ENCODE measurements around the gene POU6F1.

- TF ChIP-seq POLR2AphosphoS5 (IDR thresholded peaks at IDR 0.05; ENCODE audit: low read depth, low read length): peak; percentile 60; the same call in 1 of the 2 replicates
- no peak for TF ChIP-seq TAF1 (IDR thresholded peaks at IDR 0.05; ENCODE audit: borderline replicate concordance, insufficient read depth, low read length)
- TF ChIP-seq, protein P1, sequence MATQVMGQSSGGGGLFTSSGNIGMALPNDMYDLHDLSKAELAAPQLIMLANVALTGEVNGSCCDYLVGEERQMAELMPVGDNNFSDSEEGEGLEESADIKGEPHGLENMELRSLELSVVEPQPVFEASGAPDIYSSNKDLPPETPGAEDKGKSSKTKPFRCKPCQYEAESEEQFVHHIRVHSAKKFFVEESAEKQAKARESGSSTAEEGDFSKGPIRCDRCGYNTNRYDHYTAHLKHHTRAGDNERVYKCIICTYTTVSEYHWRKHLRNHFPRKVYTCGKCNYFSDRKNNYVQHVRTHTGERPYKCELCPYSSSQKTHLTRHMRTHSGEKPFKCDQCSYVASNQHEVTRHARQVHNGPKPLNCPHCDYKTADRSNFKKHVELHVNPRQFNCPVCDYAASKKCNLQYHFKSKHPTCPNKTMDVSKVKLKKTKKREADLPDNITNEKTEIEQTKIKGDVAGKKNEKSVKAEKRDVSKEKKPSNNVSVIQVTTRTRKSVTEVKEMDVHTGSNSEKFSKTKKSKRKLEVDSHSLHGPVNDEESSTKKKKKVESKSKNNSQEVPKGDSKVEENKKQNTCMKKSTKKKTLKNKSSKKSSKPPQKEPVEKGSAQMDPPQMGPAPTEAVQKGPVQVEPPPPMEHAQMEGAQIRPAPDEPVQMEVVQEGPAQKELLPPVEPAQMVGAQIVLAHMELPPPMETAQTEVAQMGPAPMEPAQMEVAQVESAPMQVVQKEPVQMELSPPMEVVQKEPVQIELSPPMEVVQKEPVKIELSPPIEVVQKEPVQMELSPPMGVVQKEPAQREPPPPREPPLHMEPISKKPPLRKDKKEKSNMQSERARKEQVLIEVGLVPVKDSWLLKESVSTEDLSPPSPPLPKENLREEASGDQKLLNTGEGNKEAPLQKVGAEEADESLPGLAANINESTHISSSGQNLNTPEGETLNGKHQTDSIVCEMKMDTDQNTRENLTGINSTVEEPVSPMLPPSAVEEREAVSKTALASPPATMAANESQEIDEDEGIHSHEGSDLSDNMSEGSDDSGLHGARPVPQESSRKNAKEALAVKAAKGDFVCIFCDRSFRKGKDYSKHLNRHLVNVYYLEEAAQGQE (IDR thresholded peaks at IDR 0.05; ENCODE audit: insufficient read depth in 1 of 2, low read depth in 2 of 2, low read length in 2 of 2): no peak; a peak in 1 of 4 replicates
- TF ChIP-seq SIN3A (IDR thresholded peaks at IDR 0.05; ENCODE audit: borderline replicate concordance, insufficient read depth, low read length): no peak
Measured at GRCh38 chr12:51246254-51246853, 28.5 kb upstream of the POU6F1 start.
